ENCODE measurements around the gene SMC6.

The SMC6 gene

GRCh38 chr2:17756668-17757067, 3.1 kb upstream of the SMC6 start:
- TF ChIP-seq, protein P1, sequence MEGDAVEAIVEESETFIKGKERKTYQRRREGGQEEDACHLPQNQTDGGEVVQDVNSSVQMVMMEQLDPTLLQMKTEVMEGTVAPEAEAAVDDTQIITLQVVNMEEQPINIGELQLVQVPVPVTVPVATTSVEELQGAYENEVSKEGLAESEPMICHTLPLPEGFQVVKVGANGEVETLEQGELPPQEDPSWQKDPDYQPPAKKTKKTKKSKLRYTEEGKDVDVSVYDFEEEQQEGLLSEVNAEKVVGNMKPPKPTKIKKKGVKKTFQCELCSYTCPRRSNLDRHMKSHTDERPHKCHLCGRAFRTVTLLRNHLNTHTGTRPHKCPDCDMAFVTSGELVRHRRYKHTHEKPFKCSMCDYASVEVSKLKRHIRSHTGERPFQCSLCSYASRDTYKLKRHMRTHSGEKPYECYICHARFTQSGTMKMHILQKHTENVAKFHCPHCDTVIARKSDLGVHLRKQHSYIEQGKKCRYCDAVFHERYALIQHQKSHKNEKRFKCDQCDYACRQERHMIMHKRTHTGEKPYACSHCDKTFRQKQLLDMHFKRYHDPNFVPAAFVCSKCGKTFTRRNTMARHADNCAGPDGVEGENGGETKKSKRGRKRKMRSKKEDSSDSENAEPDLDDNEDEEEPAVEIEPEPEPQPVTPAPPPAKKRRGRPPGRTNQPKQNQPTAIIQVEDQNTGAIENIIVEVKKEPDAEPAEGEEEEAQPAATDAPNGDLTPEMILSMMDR (IDR thresholded peaks at IDR 0.05): no peak
- no peak overlapping the region for H3K4me3 ChIP-seq
- H3K27ac ChIP-seq: no peak overlapping the region
- DNase-seq (ENCODE audit: low spot score): no peak

DNA sequence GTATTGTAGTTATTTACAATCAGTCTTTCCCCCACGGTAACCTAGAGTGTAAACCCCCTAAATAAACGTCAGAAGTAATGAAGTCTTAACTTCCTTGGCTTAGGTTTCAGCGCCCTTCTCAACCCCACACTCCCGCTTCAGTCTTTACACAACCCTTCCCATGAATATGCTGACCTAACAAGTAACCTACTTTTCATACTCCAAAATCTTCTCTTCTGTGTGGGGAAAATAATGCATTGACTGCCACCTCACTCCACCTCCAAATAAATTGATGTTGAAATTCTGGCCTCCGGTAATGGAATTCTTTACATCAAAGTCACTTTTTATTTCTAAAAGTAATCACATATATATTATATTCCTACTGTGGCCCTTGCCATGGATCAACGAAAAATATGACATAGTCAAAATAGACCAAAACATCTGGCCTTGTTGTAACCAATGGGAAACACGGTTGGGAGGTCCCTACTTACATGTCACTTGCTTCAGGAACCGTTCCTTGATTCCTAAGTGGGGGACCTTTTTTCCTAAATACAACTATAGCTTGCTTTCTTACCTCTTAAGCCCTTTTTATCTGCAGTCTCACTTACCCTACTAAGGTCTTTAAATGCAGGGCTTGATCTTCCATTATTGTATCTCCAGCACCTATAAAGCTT, 1.3 kb upstream of the SMC6 start:
- DNase-seq (ENCODE audit: low spot score): no peak
- peak overlapping the region; percentile 93 for H3K4me3 ChIP-seq
- TF ChIP-seq, protein P1 (IDR thresholded peaks at IDR 0.05): no peak

GRCh38 chr2:17752892-17753802, 463 bp downstream of the SMC6 start:
- H3K4me3 ChIP-seq: peak overlapping the region; percentile 93
- TF ChIP-seq, protein P1 (IDR thresholded peaks at IDR 0.05): no peak
- H3K27ac ChIP-seq: peak overlapping the region; percentile 88 to 96
- peak; percentile 80 for DNase-seq (ENCODE audit: low spot score)

More for the DNA sequence above, 1.3 kb upstream of the SMC6 start:
- H3K27ac ChIP-seq: no peak overlapping the region

DNA sequence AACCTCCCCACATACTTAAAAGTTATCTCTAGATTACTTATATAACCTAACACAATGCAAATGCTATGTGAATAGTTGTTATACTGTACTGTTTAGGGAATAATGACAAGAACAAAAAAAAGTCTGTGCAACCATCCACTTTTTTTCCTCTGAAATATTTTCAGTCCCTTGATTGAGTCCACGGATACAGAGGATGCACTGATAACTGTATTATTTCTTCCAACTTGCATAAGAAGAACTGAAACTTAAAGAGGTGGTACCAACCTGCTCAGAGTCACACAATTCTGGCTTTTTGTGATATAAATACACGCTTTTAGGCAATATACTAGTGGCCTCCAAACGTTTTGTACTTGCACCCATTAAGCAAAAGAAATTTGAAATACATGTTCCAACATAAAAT, 1.4 kb downstream of the SMC6 start:
- DNase-seq (ENCODE audit: low spot score): no peak
- Histone ChIP-seq H3K4me3 (peak overlapping the region; percentile 93), H3K27ac (no peak overlapping the region)
- TF ChIP-seq, protein P1 (IDR thresholded peaks at IDR 0.05): no peak

DNA sequence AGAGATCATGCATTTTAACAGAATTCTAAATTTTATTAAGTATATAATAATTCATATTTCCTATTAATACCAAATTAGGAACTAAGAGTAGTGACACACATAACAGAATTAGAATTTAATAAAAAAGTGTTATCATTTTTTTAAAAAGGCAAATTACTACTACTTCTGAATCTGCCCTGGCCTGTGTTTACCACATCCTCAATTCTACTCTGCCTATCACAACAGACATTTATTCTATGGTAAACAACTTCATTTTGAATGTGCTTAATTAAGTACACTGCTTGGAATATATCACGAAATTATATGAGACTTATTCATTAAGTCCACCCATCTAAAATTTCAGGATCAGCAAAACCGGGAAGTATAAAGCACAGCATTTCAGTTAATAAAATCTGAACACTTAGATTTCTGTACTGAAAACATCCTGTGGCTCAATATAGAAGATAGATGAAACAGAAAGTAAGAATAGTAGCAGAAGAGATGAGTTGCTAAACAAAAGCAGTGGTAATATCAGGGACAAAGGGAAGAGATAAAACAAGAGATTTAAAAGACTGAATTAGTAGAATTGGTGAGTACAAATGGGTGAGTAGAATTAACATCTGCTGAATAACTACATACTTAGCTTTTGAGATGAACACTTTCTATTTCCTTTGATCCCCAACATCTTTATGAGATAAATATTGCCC, 3.7 kb downstream of the SMC6 start:
- Histone ChIP-seq H3K27ac (no peak overlapping the region), H3K4me3 (no peak overlapping the region)
- no peak for DNase-seq (ENCODE audit: low spot score)
- TF ChIP-seq, protein P1 (IDR thresholded peaks at IDR 0.05): no peak

DNA sequence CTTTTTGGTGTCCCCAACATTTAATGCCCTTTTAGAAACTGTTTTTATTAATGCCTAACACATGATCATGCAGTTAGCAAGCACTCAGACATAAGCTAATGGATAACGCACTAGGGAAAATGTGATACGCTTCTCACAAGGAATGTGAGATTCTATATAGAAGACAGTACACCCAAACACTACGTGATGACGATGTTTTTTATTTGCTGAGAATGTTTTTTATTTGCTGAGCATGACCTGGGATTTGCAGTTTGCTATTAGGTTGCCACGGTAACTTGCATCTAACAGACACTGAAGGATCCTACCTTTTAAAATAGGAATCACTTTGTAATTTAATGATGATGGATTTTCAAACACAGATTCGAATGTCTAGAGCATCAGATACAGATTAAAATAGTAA, 4.9 kb downstream of the SMC6 start:
- H3K4me3 ChIP-seq: no peak overlapping the region
- TF ChIP-seq, protein P1 (IDR thresholded peaks at IDR 0.05): no peak
- no peak overlapping the region for H3K27ac ChIP-seq
- DNase-seq (ENCODE audit: low spot score): no peak

All from coronary artery (tissue), 2 donors.